H1 (cell line): ENCODE results near the gene INHA. TPM values are rescaled to one million over a fixed set of nuclear protein-coding genes. Genes with fewer than 3 reads are reported as not detected.

Experiments
- BRCA1 ChIP-seq: IDR thresholded peaks from 2 replicates; pipeline ENCODE4 v1.6.1; 2012; ENCODE audit warnings: low read depth, low read length, improper control_type of control experiment
- CEBPB ChIP-seq: IDR thresholded peaks from 2 replicates; pipeline ENCODE4 v1.6.1; 2012; ENCODE audit warnings: low read depth, low read length
- EZH2 ChIP-seq: fragments of 200-600 bp; sonication (generic); IDR thresholded peaks from 2 replicates; pipeline ENCODE4 v1.7.1; 2012; ENCODE audit warnings: low read depth, mild to moderate bottlenecking, moderate library complexity, low read length, inconsistent platforms; ENCODE audit not compliant: severe bottlenecking
- GABPA ChIP-seq: IDR thresholded peaks from 2 replicates; pipeline ENCODE4 v1.6.1; 2011; ENCODE audit warnings: mild to moderate bottlenecking, low read length, moderate library complexity, borderline replicate concordance; ENCODE audit not compliant: insufficient read depth
- JUND ChIP-seq: IDR thresholded peaks from 2 replicates; pipeline ENCODE4 v1.6.1; 2011; ENCODE audit warnings: mild to moderate bottlenecking, improper control_type of control experiment, low read length
- KDM4A ChIP-seq: IDR thresholded peaks from one replicate; pipeline ENCODE4 v1.7.1; 2012; ENCODE audit warnings: low read depth, mild to moderate bottlenecking, moderate library complexity, low read length, inconsistent platforms; ENCODE audit not compliant: severe bottlenecking
- NANOG ChIP-seq: IDR thresholded peaks from 2 replicates; pipeline ENCODE4 v1.6.1; 2011; ENCODE audit warnings: low read length, low read depth, mild to moderate bottlenecking, inconsistent platforms; ENCODE audit not compliant: insufficient read depth, poor library complexity, severe bottlenecking
- PHF8 ChIP-seq: fragments of 200-600 bp; sonication (generic); conservative IDR thresholded peaks from 2 replicates; pipeline ENCODE4 v1.7.1; 2012; ENCODE audit warnings: low read depth, mild to moderate bottlenecking, inconsistent platforms, low read length, moderate library complexity
- POLR2A ChIP-seq, 2 experiments: IDR thresholded peaks; 1 replicate in 1 of 2; 2 replicates in 1 of 2; pipeline ENCODE4 v1.6.1; 2011; ENCODE audit warnings: low read depth in 2 of 2, low read length in 2 of 2, mild to moderate bottlenecking in 2 of 2; ENCODE audit errors: control extremely low read depth in 1 of 2
- RNF2 ChIP-seq: fragments of 200-900, 300-1000 bp; sonication (generic); IDR thresholded peaks from 2 replicates; pipeline ENCODE4 v1.7.1; 2016; ENCODE audit warnings: borderline replicate concordance, low read depth, mild to moderate bottlenecking, antibody characterized with exemption, low read length; ENCODE audit not compliant: poor library complexity, severe bottlenecking; ENCODE audit errors: missing control alignments
- SIN3A ChIP-seq, 2 experiments: IDR thresholded peaks in 1 of 2; conservative IDR thresholded peaks in 1 of 2; 2 replicates each; pipeline ENCODE4 v1.6.1; 2011 to 2012; ENCODE audit warnings: low read length in 2 of 2, improper control_type of control experiment in 1 of 2, low read depth in 1 of 2, mild to moderate bottlenecking in 1 of 2
- SP4 ChIP-seq: IDR thresholded peaks from 2 replicates; pipeline ENCODE4 v1.6.1; 2012; ENCODE audit warnings: low read length, inconsistent platforms
- SRF ChIP-seq: IDR thresholded peaks from 2 replicates; pipeline ENCODE4 v1.6.1; 2011; ENCODE audit warnings: mild to moderate bottlenecking, low read depth, low read length, moderate library complexity
- TAF1 ChIP-seq: IDR thresholded peaks from 2 replicates; pipeline ENCODE4 v1.6.1; 2011; ENCODE audit warnings: mild to moderate bottlenecking, low read depth, low read length
- TAF7 ChIP-seq: optimal IDR thresholded peaks from 2 replicates; pipeline ENCODE3; 2011; ENCODE audit warnings: low read depth, mild to moderate bottlenecking, inconsistent platforms, low read length, moderate library complexity, borderline replicate concordance
- ZNF274 ChIP-seq: IDR thresholded peaks from 2 replicates; pipeline ENCODE4 v1.7.0; 2012; ENCODE audit warnings: low read length, borderline replicate concordance; ENCODE audit errors: extremely low read depth
- polyA plus RNA-seq, 7 experiments: library from polyadenylated mRNA; depleted of rRNA in 3 of 7; stranded (reverse) in 5 of 7; unstranded in 2 of 7; fragments of >200 nt in 5 of 7; fragments of 200-250 nt in 2 of 7; gene quantifications; 1 replicate in 5 of 7; 2 replicates in 1 of 7; 4 replicates in 1 of 7; pipeline versions ENCODE4 v1.2.1 to v1.2.3, GENCODE V29; 2011 to 2013; ENCODE audit warnings: missing spikeins in 2 of 7, mixed read lengths in 2 of 7
- total RNA-seq: library from RNA; stranded (reverse); fragmentation: NEBNext Ultra II Directional; extraction: Animal tissue kit (Norgen Biotek cat#: 25700); gene quantifications from 2 replicates; pipeline ENCODE4 v1.2.1, GENCODE V29; 2021
- TF ChIP-seq, protein P1 (sequence below): IDR thresholded peaks from 2 replicates; pipeline ENCODE4 v1.6.1; 2012; ENCODE audit warnings: inconsistent platforms
- TF ChIP-seq, protein P2 (sequence below): IDR thresholded peaks from 2 replicates; pipeline ENCODE4 v1.6.1; 2011; ENCODE audit warnings: low read depth, mild to moderate bottlenecking, low read length; ENCODE audit not compliant: insufficient read depth
- TF ChIP-seq, protein P3 (sequence below): IDR thresholded peaks from 2 replicates; pipeline ENCODE4 v1.6.1; 2011; ENCODE audit warnings: low read length, improper control_type of control experiment

Gene INHA
- total and polyA plus RNA-seq, 2 of the 8 experiments (the other 6 are each of a cell fraction or from before 2014, with no cell fraction given), result 0.65 to 2.7 TPM

DNA sequence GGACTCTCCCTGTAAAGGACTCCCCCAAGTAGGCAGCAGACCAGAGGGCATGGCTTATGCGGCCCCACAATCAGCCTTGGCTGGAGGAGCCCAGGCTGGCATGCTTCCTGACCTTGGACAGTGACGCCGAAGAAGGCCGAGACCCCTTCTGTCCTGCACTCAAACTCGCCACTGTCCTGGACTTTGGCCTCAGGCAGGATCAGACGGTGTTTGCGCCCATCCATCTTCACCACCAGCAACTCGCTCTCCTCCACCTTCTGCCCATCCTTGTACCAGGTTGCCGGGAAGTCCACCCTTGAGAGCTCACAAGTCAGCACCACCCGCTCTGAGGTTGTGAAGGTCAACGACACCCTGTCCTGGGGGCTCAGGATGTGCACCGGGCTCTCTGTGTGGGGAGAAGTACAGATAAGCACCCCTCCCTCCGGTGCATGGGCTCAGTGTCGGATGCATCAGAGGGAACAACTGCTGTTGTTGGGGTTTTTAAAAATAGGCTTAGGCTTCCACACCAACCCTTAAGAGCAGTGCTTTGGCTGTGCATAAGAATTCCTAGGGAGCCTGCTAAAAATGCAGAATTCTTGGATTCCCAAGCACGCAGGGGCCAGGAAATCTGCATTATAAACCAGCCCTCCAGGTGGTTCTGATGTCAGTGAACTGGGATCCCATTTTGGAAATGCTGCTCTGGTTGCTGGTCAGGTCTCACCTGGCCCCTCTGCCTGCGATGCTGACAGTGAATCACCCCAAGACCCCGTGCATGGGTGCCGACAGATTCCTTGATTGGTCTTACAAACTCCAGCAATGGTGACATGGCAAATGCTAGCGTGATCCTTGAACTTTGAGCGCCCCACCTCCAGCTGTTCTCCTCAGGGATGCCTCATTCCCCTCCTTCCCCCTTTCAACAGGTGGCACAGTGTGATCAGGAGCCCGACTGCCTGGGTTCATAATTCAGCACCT is 6.7 kb upstream of the INHA start (continued):
- no peak for TF ChIP-seq EZH2
- TF ChIP-seq POLR2A (IDR thresholded peaks at IDR 0.05; ENCODE audit: control extremely low read depth in 1 of 2, low read depth in 2 of 2, low read length in 2 of 2), result peak in 1 of 2 experiments; percentile 81; a peak in 2 of 3 replicates
- no peak for TF ChIP-seq SRF
- no peak for TF ChIP-seq CEBPB
- TF ChIP-seq, protein P1, sequence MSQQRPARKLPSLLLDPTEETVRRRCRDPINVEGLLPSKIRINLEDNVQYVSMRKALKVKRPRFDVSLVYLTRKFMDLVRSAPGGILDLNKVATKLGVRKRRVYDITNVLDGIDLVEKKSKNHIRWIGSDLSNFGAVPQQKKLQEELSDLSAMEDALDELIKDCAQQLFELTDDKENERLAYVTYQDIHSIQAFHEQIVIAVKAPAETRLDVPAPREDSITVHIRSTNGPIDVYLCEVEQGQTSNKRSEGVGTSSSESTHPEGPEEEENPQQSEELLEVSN, result no peak
- TF ChIP-seq, protein P2, sequence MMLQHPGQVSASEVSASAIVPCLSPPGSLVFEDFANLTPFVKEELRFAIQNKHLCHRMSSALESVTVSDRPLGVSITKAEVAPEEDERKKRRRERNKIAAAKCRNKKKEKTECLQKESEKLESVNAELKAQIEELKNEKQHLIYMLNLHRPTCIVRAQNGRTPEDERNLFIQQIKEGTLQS, result no peak
- TF ChIP-seq NANOG, result no peak
- TF ChIP-seq, protein P3, sequence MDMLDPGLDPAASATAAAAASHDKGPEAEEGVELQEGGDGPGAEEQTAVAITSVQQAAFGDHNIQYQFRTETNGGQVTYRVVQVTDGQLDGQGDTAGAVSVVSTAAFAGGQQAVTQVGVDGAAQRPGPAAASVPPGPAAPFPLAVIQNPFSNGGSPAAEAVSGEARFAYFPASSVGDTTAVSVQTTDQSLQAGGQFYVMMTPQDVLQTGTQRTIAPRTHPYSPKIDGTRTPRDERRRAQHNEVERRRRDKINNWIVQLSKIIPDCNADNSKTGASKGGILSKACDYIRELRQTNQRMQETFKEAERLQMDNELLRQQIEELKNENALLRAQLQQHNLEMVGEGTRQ, result no peak
- TF ChIP-seq TAF1, result peak; percentile 65
- TF ChIP-seq JUND, result peak; percentile 6; the same call in 1 of the 2 replicates
- TF ChIP-seq ZNF274, result no peak
- no peak for TF ChIP-seq KDM4A
- TF ChIP-seq RNF2, result no peak
- peak in 1 of 2 experiments; percentile 46; a peak in 1 of 4 replicates for TF ChIP-seq SIN3A (conservative IDR thresholded peaks at IDR 0.05 in 1 of 2, IDR thresholded peaks at IDR 0.05 in 1 of 2; ENCODE audit: low read depth in 1 of 2, low read length in 2 of 2)
- no peak for TF ChIP-seq BRCA1
- TF ChIP-seq GABPA, result no peak
- no peak for TF ChIP-seq PHF8
- no peak; the same call in 1 of the 2 replicates for TF ChIP-seq SP4
- TF ChIP-seq TAF7, result peak; percentile 50
